GM19395 (cell line): Measurements from ENCODE around the gene PITRM1.

Experiments
- ATAC-seq: cut with Tn5 transposase; IDR thresholded peaks from one replicate; pipeline ENCODE4 v1.9.1; 2021; ENCODE audit warnings: mild to moderate bottlenecking, moderate library complexity; ENCODE audit not compliant: unreplicated experiment

Gene PITRM1

GRCh38 chr10:3103646-3104045 lies 68.9 kb downstream of the PITRM1 start:
- no peak for ATAC-seq

- no peak for ATAC-seq
Measured at GRCh38 chr10:3102720-3103427, 69.7 kb downstream of the PITRM1 start.

GRCh38 chr10:3100856-3101640 lies 71.5 kb downstream of the PITRM1 start:
- no peak for ATAC-seq

GRCh38 chr10:3100093-3100792 lies 72.3 kb downstream of the PITRM1 start:
- no peak for ATAC-seq

GRCh38 chr10:3099291-3100092 lies 73.1 kb downstream of the PITRM1 start:
- ATAC-seq = no peak

- ATAC-seq = no peak
Measured at GRCh38 chr10:3098689-3099088, 73.9 kb downstream of the PITRM1 start.

- no peak for ATAC-seq
Measured at GRCh38 chr10:3097160-3097559, 75.4 kb downstream of the PITRM1 start.

GRCh38 chr10:3096149-3096548 lies 76.4 kb downstream of the PITRM1 start:
- no peak for ATAC-seq

GRCh38 chr10:3095373-3096139 lies 77.0 kb downstream of the PITRM1 start:
- peak; percentile 83 for ATAC-seq

- no peak for ATAC-seq
Measured at GRCh38 chr10:3094609-3095036, 78.0 kb downstream of the PITRM1 start.

- no peak for ATAC-seq
Measured at GRCh38 chr10:3093996-3094395, 78.6 kb downstream of the PITRM1 start.

GRCh38 chr10:3091921-3092320 lies 80.7 kb downstream of the PITRM1 start:
- ATAC-seq = no peak

GRCh38 chr10:3090914-3091787 lies 81.4 kb downstream of the PITRM1 start:
- ATAC-seq = no peak

- no peak for ATAC-seq
Measured at GRCh38 chr10:3090388-3090787, 82.2 kb downstream of the PITRM1 start.
